ENCODE data around the gene GNAO1. TPM values are rescaled to one million over a fixed set of nuclear protein-coding genes. Genes with fewer than 3 reads are reported as not detected.

The GNAO1 gene
- polyA plus RNA-seq, 1 of the 3 experiments (the other 2 are of a cell fraction): 0.30 TPM

- Histone ChIP-seq H4K20me1 (ENCODE audit: insufficient read depth) (no peaks in the 10 kb centered on the region), H3K27ac (ENCODE audit: low read depth in 2 of 2, low read length in 1 of 2) (no peak overlapping the region), H3K9me2 (no peaks in the 10 kb centered on the region), H3F3A (replicated peaks; ENCODE audit: insufficient read depth) (peaks cover 3% of the 10 kb centered on the region), H3K9ac (no peak overlapping the region), H3K4me2 (no peak overlapping the region), H2AFZ (ENCODE audit: low read depth) (no peak overlapping the region), H3K4me3 (ENCODE audit: low read depth in 2 of 2, low read length in 1 of 2) (no peak overlapping the region), H3K27me3 (ENCODE audit: insufficient read depth) (no peaks in the 10 kb centered on the region), H3K36me3 (replicated peaks in 1 of 2; ENCODE audit: control insufficient read depth in 1 of 2, insufficient read depth in 2 of 2, low read length in 1 of 2) (peaks cover 51 to 67% of the 10 kb centered on the region in 2 experiments), H3K9me3 (no peaks in the 10 kb centered on the region), H3K79me2 (ENCODE audit: insufficient read depth) (peaks cover 4% of the 10 kb centered on the region; the same call in 1 of the 2 replicates), H3K4me1 (ENCODE audit: control insufficient read depth in 1 of 2, insufficient read depth in 2 of 2, low read depth in 1 of 2, low read length in 1 of 2) (no peaks in the 10 kb centered on the region)
- POLR2A ChIA-PET: no interaction called here
- 90% methylated on average over 2 of the region's 5 CpGs for WGBS (ENCODE audit: low lambda C conversion rate)
- CTCF ChIA-PET: interaction anchor here (0.7 to 2.5 kb wide), 5 partner anchors 12 to 83 kb away, joined by 3 to 8 read pairs (median 4); no protein-coding TSS in a partner anchor
- TF ChIP-seq PBX3 (IDR thresholded peaks at IDR 0.05) (no peak), JUND (IDR thresholded peaks at IDR 0.05) (no peak), RAD21 (IDR thresholded peaks at IDR 0.05; ENCODE audit: low read length) (peak; percentile 25; the same call in 1 of the 2 replicates)
- TF ChIP-seq, protein P1, sequence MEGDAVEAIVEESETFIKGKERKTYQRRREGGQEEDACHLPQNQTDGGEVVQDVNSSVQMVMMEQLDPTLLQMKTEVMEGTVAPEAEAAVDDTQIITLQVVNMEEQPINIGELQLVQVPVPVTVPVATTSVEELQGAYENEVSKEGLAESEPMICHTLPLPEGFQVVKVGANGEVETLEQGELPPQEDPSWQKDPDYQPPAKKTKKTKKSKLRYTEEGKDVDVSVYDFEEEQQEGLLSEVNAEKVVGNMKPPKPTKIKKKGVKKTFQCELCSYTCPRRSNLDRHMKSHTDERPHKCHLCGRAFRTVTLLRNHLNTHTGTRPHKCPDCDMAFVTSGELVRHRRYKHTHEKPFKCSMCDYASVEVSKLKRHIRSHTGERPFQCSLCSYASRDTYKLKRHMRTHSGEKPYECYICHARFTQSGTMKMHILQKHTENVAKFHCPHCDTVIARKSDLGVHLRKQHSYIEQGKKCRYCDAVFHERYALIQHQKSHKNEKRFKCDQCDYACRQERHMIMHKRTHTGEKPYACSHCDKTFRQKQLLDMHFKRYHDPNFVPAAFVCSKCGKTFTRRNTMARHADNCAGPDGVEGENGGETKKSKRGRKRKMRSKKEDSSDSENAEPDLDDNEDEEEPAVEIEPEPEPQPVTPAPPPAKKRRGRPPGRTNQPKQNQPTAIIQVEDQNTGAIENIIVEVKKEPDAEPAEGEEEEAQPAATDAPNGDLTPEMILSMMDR (IDR thresholded peaks at IDR 0.05): peak; percentile 36
- DNase-seq: peak; percentile 52
These were observed 210.2 kb downstream of the GNAO1 start for GRCh38 chr16:56401482-56401881.

DNA sequence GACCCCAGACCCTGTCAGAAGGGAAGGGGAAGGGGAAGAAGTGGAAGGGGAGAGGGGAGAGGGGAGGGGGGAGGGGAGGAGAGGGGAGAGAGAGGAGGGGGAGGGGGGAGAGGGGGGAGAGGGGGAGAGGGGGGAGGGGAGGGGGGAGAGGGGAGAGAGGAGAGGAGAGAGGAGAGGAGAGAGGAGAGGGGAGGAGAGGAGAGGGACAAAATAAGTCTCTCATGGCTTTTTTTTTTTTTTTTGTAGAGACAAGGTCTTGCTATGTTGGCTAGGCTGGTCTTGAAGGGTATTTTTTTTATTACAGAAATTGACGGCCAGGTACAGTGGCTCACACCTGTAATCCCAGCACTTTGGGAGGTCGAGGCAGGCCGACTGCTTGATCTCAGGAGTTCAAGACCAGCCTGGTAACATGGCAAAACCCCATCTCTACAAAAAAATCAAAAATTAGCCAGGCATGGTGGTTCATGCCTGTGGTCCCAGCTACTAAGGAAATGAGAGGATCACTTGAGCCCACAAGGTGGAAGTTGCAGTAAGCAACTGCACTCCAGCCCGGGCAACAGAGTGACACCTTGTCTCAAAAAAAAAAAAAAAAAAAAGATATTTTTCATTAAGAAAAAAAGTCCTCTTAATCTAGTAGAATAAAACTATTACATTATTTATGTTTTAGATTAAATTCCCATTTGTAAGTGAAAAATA is 214.8 kb downstream of the GNAO1 start:
- Histone ChIP-seq H3K27me3 (ENCODE audit: insufficient read depth) (no peaks in the 10 kb centered on the region), H3K4me2 (no peak overlapping the region), H3F3A (replicated peaks; ENCODE audit: insufficient read depth) (peaks cover 3% of the 10 kb centered on the region), H4K20me1 (ENCODE audit: insufficient read depth) (no peaks in the 10 kb centered on the region), H3K9me2 (no peaks in the 10 kb centered on the region), H3K27ac (ENCODE audit: low read depth in 2 of 2, low read length in 1 of 2) (no peak overlapping the region), H3K9me3 (no peaks in the 10 kb centered on the region), H2AFZ (ENCODE audit: low read depth) (no peak overlapping the region), H3K9ac (no peak overlapping the region), H3K4me3 (ENCODE audit: low read depth in 2 of 2, low read length in 1 of 2) (no peak overlapping the region), H3K36me3 (replicated peaks in 1 of 2; ENCODE audit: control insufficient read depth in 1 of 2, insufficient read depth in 2 of 2, low read length in 1 of 2) (peaks cover 64 to 76% of the 10 kb centered on the region in 2 experiments), H3K4me1 (ENCODE audit: control insufficient read depth in 1 of 2, insufficient read depth in 2 of 2, low read depth in 1 of 2, low read length in 1 of 2) (no peaks in the 10 kb centered on the region), H3K79me2 (ENCODE audit: insufficient read depth) (peaks cover 12% of the 10 kb centered on the region)
- CTCF ChIA-PET: no interaction called here
- whole genome bisulfite sequencing (ENCODE audit: low lambda C conversion rate): 76% methylated on average over 4 of the region's 4 CpGs
- DNase-seq: no peak
- no peak for TF ChIP-seq NRF1 (IDR thresholded peaks at IDR 0.05; ENCODE audit: low read depth, low read length)
- TF ChIP-seq JUND (IDR thresholded peaks at IDR 0.05): no peak
- TF ChIP-seq CHD2 (IDR thresholded peaks at IDR 0.05; ENCODE audit: low read length, partially characterized antibody): no peak
- TF ChIP-seq, protein P1 (IDR thresholded peaks at IDR 0.05): no peak
- TF ChIP-seq MXI1 (IDR thresholded peaks at IDR 0.05; ENCODE audit: low read depth, low read length): no peak
- no peak for TF ChIP-seq EP300 (IDR thresholded peaks at IDR 0.05; ENCODE audit: borderline replicate concordance in 1 of 2, low read depth in 1 of 2, low read length in 1 of 2)
- TF ChIP-seq EZH2phosphoT487 (IDR thresholded peaks at IDR 0.05; ENCODE audit: borderline replicate concordance, low read depth): no peak
- TF ChIP-seq GATA2 (CRISPR knock-in tag; IDR thresholded peaks at IDR 0.05): no peak
- TF ChIP-seq TAF1 (IDR thresholded peaks at IDR 0.05; ENCODE audit: borderline replicate concordance, low read depth, low read length): no peak
- no peak for TF ChIP-seq RFX5 (IDR thresholded peaks at IDR 0.05; ENCODE audit: low read length)
- no peak for TF ChIP-seq ELF1 (IDR thresholded peaks at IDR 0.05)
- no peak for TF ChIP-seq POLR2AphosphoS5 (IDR thresholded peaks at IDR 0.05; ENCODE audit: low read depth, low read length)
- TF ChIP-seq NFIC (IDR thresholded peaks at IDR 0.05; ENCODE audit: borderline replicate concordance): no peak
- no peak for TF ChIP-seq GABPA (IDR thresholded peaks at IDR 0.05; ENCODE audit: low read depth)
- no peak for TF ChIP-seq TCF12 (IDR thresholded peaks at IDR 0.05)
- no peak for TF ChIP-seq MEF2A (IDR thresholded peaks at IDR 0.05; ENCODE audit: borderline replicate concordance, low read depth)
- no peak for TF ChIP-seq YY1 (IDR thresholded peaks at IDR 0.05; ENCODE audit: low read depth)
- TF ChIP-seq FOXM1 (IDR thresholded peaks at IDR 0.05; ENCODE audit: low read depth): no peak
- TF ChIP-seq SIN3A (IDR thresholded peaks at IDR 0.05; ENCODE audit: borderline replicate concordance, low read depth, low read length): no peak
- POLR2A ChIA-PET: no interaction called here
